Muscle of back (tissue), 11 donors: ENCODE data around the gene GDI1. TPM values are rescaled to one million over a fixed set of nuclear protein-coding genes. Genes with fewer than 3 reads are reported as not detected.

Experiments
- DNase-seq, 3 donors: peaks; one replicate each; pipeline versions ENCODE4 v3.0.0 to v3.0.0-alpha.2; 2013
- polyA plus RNA-seq, 10 donors: library from polyadenylated mRNA; unstranded; fragments of 120-200 nt; gene quantifications; one replicate each; pipeline ENCODE4 v1.2.1, GENCODE V29; 2013; ENCODE audit not compliant: insufficient read length in 10 of 10

GDI1 gene
- polyA plus RNA-seq, 10 donors = 71.8 to 116 (median 84.7) TPM

DNA sequence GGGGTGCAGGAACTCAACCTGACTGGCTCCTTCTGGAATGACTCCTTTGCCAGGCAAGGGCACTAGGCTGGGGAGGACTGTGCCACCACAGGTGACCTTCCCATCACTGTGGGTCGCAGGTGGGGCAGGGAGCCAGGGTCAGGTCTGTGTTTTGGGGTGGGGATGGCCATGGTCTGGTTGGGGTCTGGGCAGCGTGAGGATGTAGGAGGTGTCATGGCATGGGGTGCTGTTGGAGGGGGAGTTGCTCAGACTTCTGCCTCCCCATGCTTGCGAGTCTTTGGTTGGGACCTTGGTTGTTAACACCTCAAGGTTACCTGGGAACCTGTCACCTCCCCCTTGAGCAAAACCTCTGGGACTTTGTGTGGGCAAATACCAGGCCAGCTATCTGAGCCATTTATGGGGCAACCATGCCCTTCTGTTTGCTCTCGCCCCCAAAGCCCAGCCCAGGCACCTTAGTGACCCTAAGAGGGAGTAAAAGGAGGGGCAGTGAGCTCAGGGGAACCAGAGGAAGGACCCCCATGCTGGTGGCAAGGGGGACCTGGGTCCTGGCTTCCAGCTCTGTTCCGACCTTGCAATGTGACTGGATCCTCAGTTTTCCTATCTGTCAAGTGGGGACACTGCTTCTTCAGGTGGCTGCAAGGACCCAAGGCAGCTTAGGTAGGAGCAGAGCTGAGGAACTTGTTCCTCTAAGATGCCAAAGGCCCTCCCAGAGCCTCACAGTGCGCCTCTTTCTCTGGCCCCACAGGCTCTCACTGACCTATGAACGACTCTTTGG is 2.4 kb upstream of the GDI1 start:
- no peak for DNase-seq

DNA sequence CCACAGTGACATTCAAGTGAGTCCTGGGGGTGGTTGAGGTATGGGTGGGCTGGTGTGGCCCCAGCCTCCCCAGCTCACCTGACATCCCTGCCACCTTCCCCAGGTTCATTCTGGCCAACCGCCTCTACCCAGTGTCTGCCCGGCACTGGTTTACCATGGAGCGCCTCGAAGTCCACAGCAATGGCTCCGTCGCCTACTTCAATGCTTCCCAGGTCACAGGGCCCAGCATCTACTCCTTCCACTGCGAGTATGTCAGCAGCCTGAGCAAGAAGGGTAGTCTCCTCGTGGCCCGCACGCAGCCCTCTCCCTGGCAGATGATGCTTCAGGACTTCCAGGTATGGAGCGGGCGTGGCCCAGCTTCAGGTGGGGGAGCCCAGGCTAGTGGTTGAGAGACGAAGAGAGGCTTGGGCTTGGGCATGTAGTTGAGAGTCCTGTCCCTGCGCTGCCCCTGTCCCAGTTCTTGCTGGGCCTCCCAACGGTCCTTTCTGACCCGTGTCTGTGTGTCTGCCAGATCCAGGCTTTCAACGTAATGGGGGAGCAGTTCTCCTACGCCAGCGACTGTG is 1.7 kb upstream of the GDI1 start:
- DNase-seq = no peak

DNA sequence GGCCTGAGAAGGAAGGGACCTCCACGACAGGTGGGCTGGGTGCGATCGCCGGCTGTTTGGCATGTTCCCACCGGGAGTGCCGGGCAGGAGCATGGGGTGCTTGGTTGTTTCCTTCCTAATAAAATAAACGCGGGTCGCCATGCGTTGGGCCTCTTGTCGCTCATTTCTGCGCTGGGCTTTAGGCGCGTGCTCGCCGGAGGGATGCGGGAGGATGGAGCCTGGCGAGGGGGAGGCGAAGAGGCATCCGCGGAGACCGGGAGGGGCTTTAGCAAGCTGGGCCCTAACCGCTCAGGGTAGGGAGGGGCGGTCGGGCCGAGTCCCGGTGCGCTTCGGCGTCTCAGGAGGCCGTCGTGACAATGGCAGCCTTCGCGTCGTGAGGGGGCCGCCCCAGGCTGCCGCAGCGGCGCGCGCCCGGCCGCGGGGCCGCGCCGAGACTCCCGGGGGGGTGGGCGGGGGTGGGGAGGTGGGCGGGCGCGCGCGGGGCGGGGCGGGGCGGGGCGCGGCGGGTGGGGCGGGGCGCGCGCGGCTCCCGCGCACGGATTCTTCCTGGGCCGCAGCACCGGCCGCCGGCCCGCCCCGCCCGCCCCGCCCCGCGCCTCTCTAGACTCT is 476 bp upstream of the GDI1 start:
- DNase-seq = peak in 1 of 3 donors; percentile 68

DNA sequence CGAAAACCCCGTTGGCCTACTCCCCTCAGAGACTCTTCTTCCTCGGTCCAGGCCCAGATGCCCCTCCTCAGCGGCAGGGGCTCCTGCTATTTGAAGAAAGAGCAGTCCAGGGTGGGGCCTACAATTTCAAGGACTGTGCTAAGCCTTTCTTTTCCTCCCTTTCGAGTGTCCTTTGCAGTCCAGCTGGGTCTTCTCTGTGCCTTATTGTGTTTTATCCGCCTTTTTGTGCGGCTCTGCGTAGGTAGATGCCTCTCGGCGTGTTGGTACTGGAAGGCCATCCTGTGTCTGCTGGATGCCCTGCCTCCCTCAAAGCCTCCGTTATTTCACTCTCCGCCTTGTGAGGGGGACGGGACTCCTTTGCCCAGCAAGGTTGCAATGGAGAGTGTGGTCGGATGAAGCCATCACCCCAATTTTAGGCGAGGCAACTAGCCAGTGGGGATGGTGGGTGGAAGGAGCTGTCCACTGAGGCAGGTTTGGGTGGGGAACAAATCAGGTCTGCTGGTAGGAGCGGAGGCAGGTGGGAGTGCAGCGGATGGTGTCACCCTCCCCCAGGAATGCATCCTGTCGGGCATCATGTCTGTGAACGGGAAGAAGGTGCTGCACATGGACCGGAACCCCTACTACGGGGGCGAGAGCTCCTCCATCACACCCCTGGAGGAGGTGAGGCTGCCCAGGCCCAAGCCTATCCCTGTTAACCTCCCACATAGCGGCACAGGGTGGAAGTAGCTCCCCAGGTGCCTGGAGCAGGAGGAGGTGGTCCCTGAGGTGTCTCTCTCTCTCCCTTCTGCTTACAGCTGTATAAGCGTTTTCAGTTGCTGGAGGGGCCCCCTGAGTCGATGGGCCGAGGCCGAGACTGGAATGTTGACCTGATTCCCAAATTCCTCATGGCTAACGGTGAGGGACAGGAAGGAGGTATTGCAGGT is 1.3 kb downstream of the GDI1 start:
- DNase-seq = no peak

DNA sequence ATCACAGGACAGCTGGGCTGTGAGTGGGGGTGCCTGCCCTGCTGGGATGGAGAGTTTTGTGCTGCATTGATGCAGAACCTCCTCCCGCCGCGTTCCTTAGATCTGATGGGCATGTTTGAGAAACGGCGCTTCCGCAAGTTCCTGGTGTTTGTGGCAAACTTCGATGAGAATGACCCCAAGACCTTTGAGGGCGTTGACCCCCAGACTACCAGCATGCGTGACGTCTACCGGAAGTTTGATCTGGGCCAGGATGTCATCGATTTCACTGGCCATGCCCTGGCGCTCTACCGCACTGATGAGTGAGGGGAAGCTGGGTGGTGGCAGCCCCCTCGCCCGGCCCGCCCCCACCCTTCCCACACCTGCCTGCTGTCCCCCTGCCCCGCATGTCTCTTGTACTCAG is 2.9 kb downstream of the GDI1 start:
- DNase-seq = no peak

DNA sequence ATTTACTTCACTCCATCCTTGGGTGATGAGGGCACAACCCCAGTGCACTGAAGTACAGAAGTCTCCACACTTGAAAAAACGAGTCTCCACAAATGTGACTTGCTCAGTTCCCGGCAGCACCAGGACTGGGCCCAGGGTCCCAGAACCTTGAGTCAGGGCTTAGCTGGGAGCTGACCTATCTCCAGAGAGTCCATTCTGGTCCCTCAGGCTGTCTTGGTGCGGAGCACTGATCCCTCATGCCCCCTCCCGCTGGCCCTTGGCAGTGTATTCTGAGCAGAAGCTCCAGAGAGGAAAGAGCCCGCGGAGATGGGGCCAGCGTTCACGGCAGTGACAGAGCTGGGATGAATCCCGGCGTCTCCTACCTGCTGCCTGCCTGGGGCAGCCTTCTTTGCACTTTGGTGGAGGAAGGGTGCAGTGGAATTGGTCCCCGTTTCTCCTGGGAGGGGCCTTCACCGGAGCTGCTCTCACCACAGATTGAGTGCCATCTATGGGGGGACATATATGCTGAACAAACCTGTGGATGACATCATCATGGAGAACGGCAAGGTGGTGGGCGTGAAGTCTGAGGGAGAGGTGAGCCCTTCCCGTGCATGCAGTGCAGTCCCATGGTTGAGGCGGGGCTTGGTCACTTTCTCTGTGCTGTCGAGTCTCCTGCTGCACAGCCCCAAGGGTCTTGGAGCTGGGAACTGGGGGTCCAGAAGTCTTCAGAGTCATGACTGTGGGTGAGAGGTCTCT is 3.8 kb downstream of the GDI1 start:
- DNase-seq = no peak

DNA sequence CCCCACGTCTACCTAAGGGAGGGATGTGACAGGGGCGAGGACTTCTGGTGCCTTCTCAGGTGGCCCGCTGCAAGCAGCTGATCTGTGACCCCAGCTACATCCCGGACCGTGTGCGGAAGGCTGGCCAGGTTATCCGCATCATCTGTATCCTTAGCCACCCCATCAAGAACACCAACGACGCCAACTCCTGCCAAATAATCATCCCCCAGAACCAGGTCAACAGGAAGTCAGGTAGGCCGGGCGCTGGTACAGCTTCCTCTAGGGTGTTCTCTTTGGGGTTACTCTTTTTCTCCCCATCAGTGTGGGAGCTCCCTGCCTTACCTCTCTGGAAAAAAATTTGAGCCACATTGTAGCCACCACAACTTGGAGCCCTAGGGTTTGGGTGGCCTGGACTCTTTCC is 4.6 kb downstream of the GDI1 start:
- no peak for DNase-seq

DNA sequence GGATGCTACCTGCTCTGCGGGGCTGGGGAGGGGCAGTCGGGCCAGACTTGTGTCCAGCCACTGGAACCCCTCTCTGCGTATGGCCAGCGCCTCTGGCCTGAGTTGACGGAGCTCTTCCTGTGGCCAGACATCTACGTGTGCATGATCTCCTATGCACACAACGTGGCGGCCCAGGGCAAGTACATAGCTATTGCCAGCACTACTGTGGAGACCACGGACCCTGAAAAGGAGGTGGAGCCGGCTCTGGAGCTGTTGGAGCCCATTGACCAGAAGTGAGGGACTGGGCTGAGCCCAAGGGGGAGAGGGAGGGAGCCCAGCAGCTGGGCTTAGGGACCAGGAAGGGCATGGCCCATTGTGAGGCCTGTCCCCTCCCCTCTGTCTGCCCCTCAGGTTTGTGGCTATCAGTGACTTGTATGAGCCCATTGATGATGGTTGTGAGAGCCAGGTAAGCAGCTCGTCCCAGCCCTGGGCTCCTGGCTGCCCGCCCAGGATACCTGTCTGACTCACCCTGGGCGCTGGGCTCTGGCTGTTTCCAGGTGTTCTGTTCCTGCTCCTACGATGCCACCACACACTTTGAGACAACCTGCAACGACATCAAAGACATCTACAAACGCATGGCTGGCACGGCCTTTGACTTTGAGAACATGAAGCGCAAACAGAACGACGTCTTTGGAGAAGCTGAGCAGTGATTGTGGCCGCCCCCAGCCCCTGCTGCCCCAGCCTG is 5.2 kb downstream of the GDI1 start:
- no peak for DNase-seq

DNA sequence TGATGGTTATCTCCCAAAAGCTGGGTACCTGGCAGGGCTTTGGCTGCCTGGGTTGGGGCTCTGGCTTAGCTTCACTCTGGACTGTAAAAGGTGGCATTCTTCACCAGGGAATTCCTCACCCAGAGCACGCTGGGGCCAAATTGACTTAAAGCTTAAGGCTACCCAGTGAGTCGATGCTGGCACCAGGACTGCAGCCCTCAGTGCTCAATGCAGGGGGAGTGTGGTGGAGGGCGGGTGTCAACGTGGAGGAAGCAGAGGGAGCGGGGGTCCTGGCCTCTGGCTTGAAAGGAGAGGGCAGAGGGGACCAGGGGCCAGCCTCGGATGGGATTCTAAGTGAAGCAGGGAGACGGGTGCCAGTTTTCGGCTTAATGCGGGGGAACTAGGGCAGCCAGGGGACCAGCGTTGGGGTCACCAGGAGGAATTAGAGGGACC is 6.5 kb downstream of the GDI1 start:
- no peak for DNase-seq

DNA sequence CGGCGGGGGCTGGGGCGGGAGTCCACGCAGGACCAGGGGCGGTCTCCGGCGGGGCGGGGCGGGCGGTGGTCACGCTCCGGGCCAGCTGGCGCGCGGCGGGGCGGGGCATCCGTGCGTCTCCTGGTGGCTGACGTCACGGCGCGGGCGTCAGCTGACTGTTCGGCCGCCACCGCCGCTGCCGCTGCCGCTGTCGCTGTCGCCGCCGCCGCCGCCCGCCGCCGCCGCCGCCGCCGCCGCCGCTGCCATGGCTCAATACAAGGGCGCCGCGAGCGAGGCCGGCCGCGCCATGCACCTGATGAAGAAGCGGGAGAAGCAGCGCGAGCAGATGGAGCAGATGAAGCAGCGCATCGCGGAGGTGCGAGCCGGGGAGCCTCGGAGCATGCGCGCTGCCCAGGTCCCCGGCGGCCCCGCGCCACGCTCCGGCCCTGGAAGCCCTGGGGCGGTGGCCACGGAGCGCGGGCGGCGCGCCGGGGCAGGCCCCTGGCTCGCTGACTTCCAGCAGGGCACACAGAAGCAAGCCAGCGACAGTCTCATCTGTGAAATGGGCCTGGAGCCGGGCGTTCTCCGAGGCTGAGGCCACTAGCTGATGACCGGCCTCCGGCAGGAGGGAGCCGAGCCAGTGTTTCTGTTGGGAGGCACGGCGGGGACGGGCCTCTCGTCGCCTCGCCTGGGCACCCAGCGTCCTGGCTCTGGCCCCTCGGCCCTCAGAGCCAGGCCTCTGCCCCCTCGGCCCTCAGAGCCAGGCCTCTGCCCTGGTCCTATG is 7.2 kb downstream of the GDI1 start, which contains the start of gene FAM50A:
FAM50A (plus strand) TSS at position 150 of the 763 bp plus-strand sequence; CDS start at position 245, 95 bp downstream.
- DNase-seq = peak; percentile 53 to 82 (median 76)

DNA sequence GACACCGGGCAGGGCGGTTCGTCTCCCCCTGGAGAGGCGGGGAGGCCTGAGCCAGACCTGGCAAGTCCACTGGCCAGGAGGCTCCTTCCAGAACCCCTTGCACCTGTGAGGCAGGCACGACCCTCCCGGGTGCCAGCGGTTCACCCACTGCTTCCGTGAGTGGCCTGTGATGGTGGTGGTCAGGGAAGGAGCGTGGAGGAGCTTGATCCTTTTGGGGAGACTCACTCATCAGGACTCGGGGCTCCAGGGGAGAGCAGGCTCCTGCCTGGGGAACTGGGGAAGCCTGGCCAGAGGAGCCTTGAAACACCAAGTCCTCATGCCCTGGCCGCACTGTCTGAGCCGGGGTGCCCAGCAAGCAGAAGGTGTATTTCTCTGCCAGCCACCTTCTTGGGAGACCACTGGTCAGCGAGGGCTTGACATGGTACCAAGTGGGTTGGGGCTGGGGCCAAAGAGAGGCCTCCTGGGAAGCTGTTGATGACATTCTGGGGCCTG is 7.8 kb downstream of the GDI1 start:
- no peak for DNase-seq

DNA sequence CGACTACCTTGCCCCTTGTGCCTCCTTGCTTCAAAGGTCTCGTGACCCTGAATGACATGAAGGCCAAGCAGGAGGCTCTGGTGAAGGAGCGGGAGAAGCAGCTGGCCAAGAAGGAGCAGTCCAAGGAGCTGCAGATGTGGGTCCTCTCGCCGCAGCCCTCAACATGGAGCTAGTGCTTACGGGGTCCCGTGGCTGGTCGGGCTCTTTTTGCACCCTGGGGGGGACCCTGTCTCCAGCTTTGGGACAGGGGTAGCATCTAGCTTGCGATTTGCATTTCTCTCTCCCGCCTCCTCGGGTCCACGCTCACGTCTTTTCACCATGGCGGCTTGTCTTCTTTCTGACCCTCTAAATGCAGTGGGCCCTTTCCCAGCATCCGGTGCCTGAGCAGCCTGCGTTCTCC is 8.8 kb downstream of the GDI1 start:
- DNase-seq = no peak

DNA sequence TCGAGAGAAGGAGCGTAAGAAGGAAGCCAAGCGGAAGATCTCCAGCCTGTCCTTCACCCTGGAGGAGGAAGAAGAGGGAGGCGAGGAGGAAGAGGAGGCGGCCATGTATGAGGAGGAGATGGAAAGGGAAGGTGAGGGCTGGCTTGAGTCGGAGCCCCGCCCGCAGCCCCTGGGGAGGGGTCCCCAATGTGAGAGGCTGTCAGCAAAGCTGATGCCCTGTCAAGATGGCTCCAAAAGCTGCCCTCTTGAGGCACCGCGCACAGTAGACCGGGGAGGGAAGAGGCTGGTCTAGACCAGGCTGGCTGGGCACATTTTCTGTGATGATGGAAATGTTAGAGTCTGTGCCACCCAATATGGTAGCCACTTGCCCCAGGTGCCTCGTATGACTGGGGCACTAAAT is 9.5 kb downstream of the GDI1 start:
- no peak for DNase-seq

DNA sequence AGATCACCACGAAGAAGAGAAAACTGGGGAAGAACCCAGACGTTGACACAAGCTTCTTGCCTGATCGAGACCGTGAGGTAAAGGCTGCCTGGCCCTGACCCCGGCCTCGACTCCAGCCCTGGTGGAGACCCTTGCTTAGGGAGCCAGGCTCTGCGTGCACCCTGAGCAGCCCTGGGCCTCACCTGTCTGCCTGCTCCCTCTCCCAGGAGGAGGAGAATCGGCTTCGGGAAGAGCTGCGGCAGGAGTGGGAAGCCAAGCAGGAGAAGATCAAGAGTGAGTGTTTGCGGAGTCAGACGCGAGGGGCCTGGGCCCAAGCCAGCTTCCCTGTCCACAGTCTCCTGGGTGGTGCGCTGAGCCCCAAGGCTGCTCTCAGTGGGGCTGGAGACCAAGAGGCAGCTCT is 11.5 kb downstream of the GDI1 start:
- no peak for DNase-seq

DNA sequence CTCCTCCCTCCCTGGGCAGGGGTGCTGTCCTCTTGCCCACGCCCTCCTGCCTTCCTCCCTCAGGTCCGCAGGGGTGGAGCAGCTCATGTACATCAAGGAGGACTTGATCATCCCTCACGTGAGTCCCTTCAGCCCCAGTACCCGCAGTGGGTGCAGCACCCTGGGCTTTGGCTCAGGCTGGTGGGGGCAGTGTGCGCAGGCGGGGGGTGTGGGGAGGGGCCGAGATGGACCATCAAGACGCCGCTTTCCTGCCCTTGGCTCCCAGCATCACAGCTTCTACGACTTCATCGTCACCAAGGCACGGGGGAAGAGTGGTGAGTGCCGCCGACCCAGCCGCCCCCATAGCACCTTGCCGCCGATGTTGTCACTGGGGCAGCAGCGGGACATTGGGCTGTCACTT is 12.7 kb downstream of the GDI1 start:
- DNase-seq = no peak

DNA sequence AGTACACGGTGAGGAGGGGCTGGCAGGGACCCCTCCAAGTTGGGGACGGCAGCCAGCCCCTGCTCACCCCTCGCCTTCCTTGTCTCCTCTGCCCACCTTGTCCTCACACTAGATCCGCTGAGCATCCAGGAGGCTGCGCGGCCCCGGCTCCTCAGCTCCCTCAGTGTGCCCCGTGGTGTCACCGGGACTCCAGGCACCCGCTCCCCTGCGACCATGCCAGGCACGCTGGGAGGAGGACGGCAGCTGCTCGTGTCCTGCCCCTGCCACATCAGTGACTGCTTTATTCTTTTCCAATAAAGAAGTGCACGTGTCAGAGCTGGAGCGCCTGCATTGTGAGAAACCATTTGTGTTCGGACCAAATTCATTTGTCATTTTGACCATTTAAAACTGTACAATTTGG is 13.4 kb downstream of the GDI1 start:
- DNase-seq = no peak

DNA sequence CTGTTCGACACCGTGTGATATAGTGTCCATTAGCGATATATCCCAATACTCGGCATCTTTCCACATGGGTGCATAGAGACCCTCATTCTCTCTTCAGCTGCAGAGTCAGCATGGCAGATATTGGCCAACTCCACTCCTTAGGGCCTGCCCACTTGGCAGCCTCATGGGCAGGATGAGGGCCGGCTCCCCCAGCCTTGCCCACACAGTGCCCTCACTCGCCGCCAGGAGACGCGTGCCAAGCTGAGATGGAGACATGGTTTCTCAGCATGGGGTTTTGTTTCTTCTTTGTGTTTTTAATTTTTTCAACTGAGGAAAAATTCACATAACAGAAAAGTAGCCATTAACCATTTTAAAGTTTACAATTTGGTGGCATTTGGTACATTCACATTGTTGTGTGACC is 15.9 kb downstream of the GDI1 start:
- no peak for DNase-seq

DNA sequence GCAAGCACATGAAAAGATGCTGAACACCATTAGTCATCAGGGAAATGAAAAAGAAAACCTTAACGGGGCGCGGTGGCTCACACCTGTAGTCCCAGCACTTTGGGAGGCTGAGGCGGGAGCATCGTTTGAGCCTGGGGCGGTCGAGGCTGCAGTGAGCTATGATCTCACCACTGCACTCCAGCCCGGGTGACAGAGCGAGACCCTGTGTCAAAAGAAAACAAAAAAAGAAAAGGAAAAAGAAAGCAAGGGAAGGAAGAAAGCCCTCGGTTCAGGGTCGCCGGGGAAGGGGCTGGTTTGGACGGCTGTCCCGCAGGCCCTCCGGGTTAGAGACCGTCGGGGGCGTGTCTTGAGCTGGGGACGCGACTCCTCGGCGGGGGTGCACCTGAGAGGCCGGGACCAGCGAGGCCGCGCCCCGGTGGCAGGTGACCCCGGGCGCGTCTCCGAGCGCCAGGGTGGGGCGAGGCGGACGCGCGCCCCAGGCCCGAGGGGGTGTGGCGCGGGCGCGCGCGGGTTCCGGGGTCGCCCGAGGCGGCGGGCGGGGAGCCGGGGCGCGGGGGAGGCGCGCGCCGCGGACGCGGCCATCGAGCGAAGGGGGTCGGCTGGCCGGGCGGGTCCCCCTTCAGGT is 20.6 kb downstream of the GDI1 start:
- DNase-seq = peak in 2 of 3 donors; percentile 40
